ENCODE results near the gene SCARF1. TPM values are rescaled to one million over a fixed set of nuclear protein-coding genes. Genes with fewer than 3 reads are reported as not detected.

SCARF1 gene
- total RNA-seq, 1 experiment from 2014 or later: 1.3 TPM

DNA sequence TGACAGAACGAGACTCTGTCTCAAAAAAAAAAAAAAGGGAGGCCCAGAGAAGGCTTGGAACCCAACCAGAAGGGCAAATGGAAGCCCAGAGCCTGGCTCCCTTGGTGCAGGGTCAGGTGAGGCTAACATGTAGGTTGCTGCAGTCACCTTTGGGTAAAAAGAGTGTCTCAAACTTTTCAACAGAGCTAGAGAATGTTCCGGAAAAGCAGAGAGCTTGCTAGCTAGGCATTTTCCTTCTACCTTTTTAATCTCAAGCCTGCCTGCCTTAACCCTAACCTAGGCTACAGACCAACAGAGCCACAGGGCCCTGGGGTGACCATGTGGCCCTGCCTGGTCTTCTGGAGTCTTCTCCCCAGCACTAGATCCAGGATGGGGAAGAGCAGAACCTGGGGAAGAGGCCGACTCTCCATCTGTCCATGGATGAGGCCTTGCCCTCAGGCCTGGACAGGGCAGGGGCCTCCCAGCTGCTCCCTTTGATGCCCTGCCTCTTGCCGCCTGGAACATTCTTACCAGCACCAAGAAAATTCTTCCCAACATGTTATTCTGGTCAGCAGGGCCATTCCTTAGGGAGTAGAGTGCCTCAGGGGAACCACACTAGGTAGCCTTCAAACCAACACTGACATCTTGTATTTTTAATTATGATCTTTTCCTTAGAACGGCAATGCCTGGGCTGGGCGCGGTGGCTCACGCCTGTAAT lies 47.0 kb downstream of the SCARF1 start:
- no peak for DNase-seq (ENCODE audit: low spot score)

DNA sequence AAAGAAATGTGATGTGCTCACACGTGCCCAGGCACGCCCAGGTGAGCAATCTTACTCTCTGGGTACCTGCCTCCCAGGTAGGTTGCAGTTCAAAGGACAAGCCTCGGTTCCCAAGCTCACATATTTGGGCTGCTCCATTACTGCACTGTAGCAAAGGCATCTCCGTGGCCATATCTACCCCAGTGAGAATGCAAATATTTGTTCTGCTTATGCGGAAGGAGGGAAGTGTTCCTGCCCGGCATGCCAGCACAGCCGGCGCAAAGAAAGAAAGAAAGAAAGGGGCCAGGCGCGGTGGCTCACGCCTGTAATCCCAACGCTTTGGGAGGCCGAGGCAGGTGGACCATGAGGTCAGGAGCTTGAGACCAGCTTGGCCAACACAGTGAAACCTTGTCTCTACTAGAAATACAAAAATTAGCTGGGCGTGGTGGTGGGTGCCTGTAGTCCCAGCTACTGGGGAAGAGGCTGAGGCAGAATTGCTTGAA lies 47.6 kb downstream of the SCARF1 start:
- DNase-seq (ENCODE audit: low spot score): peak; percentile 31

DNA sequence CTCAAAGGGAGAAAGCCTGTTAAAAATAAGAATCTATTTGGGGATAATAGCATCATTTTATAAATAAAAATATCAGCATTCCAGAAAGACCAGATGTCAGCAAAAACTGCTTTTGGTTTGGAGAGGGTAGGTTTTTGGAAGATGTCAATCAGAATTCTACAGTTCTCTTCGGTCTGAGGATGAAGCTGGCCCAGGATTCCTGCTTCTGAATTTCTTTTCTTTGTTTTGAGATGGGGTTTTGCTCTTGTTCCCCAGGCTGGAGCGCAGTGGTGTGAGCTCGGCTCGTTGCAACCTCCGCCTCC lies 52.0 kb downstream of the SCARF1 start:
- no peak for DNase-seq (ENCODE audit: low spot score)

DNA sequence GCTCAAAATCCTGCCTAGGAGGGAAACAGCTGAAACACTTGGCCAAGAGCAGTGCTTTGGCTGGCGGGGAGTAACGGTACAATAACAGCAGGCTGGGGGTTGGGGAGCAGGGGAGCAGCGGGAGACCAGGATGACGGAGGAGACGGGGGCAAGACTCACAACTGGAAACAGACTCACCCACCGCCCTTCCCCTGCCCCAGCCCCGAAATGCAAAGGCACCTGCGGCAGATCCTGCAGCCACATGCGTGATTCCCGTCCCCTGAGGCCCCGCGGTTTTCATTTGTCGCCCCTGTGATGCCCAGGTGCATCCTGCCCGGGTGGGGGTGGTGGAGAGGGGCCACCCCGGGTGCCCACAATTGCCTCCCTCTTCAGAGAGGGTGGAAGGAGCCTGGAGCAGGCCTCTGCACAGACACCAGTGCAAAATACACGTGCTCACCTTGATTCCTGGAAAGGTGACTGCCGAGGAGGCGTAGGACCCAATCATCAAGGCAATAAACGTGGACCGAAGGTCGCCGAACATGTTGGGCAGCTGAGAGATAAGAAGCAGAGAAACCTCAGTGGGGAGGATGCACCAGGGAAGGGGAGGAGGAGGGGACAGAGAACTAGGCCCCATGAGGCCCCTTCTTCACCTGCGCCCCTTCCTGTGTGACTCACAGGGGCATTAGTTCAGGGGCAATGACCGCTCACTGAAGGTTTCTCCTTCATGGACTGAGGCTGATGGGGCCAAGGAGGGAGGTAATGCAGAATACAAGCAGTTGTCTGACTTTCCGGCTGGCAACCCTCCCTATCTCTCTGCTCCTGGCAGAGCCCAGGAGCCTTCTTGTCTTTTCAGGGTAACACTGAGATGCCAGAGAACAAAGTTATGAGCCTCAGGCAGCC lies 52.5 kb downstream of the SCARF1 start:
- DNase-seq (ENCODE audit: low spot score): no peak

DNA sequence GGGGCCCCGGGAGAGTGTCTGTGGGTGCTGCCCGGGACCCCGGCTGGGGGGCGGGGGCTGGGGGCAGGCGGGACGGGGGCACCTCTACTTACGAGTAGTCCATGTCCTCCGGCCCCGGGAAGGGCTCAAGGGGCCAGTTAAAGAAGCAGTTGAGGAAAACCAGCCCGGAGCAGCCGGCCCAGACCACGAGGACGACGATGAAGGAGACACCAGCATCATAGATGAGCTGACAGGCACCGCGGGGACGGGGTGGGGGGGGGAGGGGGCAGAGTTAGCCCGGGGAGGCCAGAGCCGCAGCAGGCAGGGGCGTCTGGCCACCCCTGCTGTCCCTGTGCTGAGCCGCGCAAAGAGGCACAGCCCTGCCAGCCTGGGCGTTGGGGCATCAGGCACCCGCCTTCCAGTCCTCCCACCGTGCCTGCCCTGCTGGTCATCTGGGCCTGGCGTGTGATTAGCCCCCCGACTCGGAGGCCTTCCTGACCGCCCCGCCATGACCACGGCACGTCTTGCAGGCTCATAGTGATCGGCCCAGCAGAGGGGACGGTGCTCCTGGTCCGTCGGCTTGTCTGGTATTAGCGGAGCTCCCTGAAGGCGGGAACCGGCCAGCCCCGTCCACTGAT lies 54.0 kb downstream of the SCARF1 start:
- DNase-seq (ENCODE audit: low spot score): no peak

DNA sequence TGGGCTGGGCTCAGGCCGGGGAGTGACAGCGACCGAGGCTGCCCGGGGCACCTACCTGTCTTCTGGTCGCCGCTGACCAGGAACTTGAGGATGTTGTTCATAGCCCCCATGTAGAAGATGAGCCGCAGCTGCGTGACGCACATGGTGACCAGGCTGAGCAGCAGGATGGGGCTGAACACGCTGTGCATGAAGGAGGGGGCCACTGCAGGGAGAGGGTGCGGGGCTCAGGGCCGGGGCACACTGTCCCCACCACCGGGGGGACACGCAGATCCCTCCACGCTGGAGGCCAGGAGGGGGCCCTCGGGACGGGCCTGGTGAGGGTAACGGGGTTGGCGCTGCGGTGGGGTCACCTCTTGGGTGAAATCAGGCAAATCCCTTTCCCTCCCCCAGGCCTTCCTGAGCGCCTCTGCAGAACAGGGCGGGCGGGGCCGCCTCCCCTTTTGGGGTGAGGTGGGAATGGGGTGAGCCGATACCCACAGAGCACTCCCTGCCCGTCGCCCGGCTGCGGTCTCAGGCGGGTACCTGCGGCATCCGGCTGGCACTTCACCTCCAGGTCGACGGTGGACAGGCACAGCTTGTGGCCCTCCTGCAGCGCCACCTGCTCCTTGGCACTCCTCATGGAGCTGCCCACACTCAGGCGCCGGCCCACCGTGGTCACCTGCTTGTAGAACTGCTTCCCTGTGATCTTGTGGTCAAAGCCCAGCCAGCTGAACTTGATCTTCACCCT lies 54.6 kb downstream of the SCARF1 start:
- DNase-seq (ENCODE audit: low spot score): no peak

DNA sequence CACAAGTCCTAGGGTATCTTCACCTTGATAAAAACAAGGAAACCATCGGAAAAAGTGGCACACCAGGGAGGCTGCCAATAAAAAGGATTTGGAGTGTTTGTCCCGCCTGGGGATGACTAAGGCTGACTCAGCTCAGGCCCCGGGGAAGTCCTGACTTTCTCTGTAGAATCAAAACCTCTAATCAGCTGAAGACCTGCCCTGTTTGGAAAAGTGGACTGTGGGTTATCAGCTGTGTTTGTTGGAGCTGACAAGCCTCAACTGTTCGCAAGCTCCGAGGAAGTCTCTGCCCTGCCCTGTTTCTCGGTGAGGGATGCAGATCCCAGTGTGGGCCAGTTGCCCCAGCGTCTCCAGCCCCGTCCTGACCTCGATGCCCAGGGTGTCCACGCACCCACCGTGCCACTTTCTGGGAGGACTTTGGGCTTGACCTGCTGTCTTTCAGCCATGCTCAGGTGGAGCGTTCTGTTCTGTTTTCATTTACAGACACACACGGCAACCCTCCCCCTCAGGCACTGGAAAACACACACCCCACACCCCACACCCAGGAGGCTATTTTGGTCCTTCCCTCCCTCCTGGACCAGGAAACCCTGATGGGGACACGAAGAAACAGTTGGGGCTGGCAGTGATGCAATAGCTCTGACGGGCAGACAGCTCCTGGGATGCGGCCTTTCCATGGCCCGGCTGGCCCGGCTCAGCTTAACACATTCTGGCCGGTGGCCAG lies 55.3 kb downstream of the SCARF1 start:
- peak; percentile 59 for DNase-seq (ENCODE audit: low spot score)

DNA sequence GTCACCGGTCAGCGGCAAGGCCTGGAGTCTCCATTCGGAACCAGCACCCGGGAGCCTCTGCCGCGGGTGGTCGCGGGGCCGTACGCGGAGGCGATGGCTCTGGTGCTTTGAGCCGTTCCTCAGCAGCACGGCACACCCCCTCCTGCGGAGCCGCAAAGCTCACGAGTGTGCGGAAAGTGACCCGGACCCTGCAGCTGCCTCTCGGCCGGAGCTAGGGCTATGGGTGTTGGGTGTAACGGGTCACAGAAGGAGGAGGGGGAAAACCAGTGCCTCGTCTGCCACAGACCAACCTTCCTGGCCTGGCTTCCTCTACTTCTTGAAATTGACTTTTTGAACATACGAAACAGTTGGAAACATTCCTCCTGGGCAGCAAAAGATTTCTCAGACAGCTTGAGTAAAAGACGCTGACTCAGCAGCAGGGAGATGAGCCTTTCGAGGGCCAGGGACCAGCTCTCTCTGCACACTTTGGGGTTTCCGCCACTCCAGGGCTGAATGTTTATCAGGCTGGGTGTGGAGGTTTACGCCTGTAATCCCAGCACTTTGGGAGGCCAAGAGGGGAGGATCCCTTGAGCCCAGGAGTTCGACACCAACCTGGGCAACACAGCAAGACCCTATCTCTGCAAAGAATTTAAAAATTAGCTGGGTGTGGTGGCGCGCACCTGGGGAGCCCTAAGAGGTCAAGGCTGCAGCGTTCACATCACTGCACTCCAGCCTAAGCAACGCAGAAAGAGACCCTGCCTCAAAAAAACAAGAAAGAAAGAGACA lies 56.5 kb downstream of the SCARF1 start:
- no peak for DNase-seq (ENCODE audit: low spot score)

DNA sequence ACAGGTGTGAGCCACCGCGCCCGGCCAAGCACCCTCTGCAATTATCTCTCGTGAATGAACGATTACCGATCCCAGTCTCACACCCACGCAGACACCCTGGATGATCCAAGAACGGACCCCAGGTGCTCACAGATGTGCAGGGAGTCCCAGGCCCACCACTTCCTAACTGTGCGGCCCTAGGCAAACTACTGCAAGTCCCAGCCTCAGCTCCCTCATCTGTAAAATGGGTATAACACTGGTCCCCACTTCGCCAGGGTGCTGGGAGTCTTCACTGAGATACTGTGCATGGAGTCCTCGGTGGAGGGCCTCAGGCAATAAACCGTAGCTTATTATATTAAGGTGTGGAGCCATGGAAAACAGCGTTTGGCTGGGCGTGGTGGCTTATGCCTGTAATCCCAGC lies 61.4 kb downstream of the SCARF1 start:
- DNase-seq (ENCODE audit: low spot score): no peak

Small RNAs within 50 kb of the gene (small RNA-seq; reads per million reads assigned to genes)
- gene RN7SL105P: not detected

Other genes starting within 250 kb of the SCARF1 start
- gene YWHAE, start 245.5 kb downstream of the SCARF1 start, total RNA-seq (2014; rRNA removed; shearing (Covaris generic)): 166 and 190 TPM in 2 replicates
- 28.8 and 28.9 TPM in 2 replicates for gene CRK, start 189.5 kb downstream of the SCARF1 start, total RNA-seq (2014; rRNA removed; shearing (Covaris generic))
- 188 and 200 TPM in 2 replicates for gene MYO1C, start 153.0 kb downstream of the SCARF1 start, total RNA-seq (2014; rRNA removed; shearing (Covaris generic))
- gene INPP5K, start 129.1 kb downstream of the SCARF1 start, total RNA-seq (2014; rRNA removed; shearing (Covaris generic)): 51.5 and 75.5 TPM in 2 replicates
- gene PITPNA, start 82.9 kb downstream of the SCARF1 start, total RNA-seq (2014; rRNA removed; shearing (Covaris generic)): 15.9 and 23.1 TPM in 2 replicates
- 22.4 and 34.0 TPM in 2 replicates for gene SLC43A2, start 16.9 kb downstream of the SCARF1 start, total RNA-seq (2014; rRNA removed; shearing (Covaris generic))
- gene RILP, start 4.1 kb upstream of the SCARF1 start, total RNA-seq (2014; rRNA removed; shearing (Covaris generic)): 13.1 and 13.3 TPM in 2 replicates
- 92.7 and 92.8 TPM in 2 replicates for gene PRPF8, start 39.1 kb upstream of the SCARF1 start, total RNA-seq (2014; rRNA removed; shearing (Covaris generic))
- 0.56 and 0.97 TPM in 2 replicates for gene TLCD2, start 64.6 kb upstream of the SCARF1 start, total RNA-seq (2014; rRNA removed; shearing (Covaris generic))
- 35.8 and 39.2 TPM in 2 replicates for gene WDR81, start 79.0 kb upstream of the SCARF1 start, total RNA-seq (2014; rRNA removed; shearing (Covaris generic))
- 9.8 and 10.9 TPM in 2 replicates for gene SERPINF2, start 97.1 kb upstream of the SCARF1 start, total RNA-seq (2014; rRNA removed; shearing (Covaris generic))
- 1.1 and 5.0 TPM in 2 replicates for gene SERPINF1, start 116.3 kb upstream of the SCARF1 start, total RNA-seq (2014; rRNA removed; shearing (Covaris generic))
- gene SMYD4, start 184.2 kb upstream of the SCARF1 start, total RNA-seq (2014; rRNA removed; shearing (Covaris generic)): 5.9 and 7.5 TPM in 2 replicates
- gene RPA1, start 184.3 kb upstream of the SCARF1 start, total RNA-seq (2014; rRNA removed; shearing (Covaris generic)): 32.4 and 52.5 TPM in 2 replicates